Spleen (tissue), 7 donors: ENCODE measurements around the gene CNBD2.
"Not testable (repeated sequence)": the region's sequence is repeated elsewhere in the genome, so short reads cannot be mapped to it uniquely, and the experiment has no call there.

Experiments
- CTCF ChIP-seq, 11 experiments: fragments of 200-600 bp in 7 of 11; fragments of 450-650 bp in 4 of 11; sonication (generic) in 4 of 11; IDR thresholded peaks in 8 of 11; conservative IDR thresholded peaks in 3 of 11; 1 replicate in 7 of 11; 2 replicates in 4 of 11; pipeline versions ENCODE4 v1.4.0 to v1.8.0; 2016 to 2021; ENCODE audit warnings: antibody characterized with exemption in 11 of 11, inconsistent platforms in 4 of 11, mild to moderate bottlenecking in 1 of 11
- POLR2AphosphoS5 ChIP-seq, 3 donors: sonication (generic); formaldehyde crosslinking; IDR thresholded peaks; one replicate each; pipeline ENCODE4 v1.5.1; 2017; ENCODE audit warnings: antibody characterized with exemption in 3 of 3
- donor health status: DM: no; HTN: no; CAD: no; lungs with moderate emphysema.
- donor health status: DM: no; HTN: no; CAD: no.
- donor health status: DM: no; HTN: no; CAD: no.

GRCh38 chr20:36053863-36054518 lies 85.6 kb downstream of the CNBD2 start:
- not testable (repeated sequence) for TF ChIP-seq CTCF (IDR thresholded peaks at IDR 0.05 in 8 of 11, conservative IDR thresholded peaks at IDR 0.05 in 3 of 11); POLR2AphosphoS5 (IDR thresholded peaks at IDR 0.05)
